Measurements from ENCODE around the gene CFD. TPM values are rescaled to one million over a fixed set of nuclear protein-coding genes. Genes with fewer than 3 reads are reported as not detected.

The CFD gene
- polyA plus RNA-seq, 1 donor = 4.1 TPM

DNA sequence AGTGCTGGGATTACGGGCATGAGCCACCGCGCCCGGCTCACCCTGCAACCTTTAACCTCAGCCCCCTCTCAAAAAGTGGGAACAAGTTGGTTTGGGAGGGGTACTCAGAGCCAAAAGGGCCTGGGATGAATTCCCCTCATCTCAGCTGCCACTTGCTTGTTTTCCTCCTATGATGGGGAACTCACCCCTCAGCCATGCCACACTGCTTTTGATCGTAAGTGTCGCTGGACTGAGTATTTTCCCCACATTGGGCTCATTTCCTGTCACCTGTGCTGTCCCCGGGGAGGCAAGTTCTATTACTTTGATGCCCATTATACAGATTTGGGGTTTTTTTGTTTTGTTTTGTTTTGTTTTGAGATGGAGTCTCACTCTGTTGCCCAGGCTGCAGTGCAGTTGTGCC is 47.0 kb downstream of the CFD start:
- no peak for DNase-seq

DNA sequence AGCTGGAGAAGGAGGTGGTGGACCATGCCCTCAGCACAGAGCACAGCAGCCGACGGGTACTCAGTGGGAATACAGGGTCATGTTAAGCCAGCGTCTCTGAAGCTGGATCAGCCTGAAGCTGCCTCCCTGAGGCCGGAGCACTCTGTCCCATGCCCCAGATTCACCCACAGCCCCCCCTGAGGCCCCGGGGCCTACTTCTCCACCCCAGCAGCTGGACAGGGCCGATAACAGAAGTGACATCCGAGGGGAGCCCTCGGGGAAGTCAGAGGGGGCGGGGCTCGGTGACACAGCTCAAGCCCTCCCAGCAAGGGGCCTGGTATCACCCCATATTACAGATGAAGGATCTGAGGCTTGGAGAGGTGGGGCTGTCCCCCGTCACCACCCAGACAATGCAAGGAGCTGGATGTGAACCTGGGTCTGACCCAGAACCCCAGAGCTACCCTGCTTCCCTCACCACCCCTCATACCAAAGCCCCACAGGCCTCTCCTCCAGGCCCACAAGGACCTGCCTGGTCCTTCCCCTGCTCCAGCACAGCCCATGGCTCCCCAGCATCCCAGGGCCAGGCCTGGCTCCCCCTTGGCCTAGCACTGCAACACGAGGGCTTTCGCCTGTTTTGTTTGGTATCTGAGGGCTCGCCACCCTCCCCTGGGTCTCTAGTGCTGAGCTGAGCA is 47.9 kb downstream of the CFD start:
- DNase-seq = no peak

DNA sequence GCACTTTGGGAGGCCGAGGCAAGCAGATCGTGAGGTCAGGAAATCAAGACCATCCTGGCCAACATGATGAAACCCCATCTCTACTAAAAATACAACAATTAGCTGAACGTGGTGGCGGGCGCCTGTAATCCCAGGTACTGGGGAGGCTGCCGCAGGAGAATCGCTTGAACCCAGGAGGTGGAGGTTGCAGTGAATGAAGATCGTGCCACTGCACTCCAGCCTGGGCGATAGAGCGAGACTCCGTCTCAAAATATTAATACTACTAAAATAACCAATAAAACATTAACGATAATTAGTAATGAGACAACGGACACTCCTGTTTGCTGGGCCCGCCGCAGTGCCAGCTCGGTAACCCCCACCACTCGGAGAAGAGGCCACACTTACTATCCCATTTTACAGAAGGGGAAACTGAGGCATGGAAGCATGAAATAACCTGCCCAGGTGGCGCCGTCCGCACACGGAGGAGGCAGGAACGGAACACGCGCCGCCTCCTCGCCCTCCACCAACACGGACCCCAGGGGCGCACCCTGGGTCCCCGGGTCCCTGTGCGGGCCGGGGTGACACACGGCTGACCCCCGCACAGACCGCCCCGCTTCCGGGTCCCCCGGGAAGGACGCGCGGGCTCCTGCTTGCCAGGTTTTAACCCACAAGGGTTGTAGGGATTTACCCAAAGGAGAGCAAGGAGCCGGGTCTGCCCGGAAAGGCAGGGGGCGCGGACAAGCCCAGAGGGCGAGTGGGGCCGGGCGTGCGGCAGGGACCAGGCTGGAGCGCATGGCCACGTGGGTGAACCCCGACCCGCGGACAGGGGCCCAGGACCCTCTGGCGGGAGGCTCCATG is 52.0 kb downstream of the CFD start:
- no peak for DNase-seq

DNA sequence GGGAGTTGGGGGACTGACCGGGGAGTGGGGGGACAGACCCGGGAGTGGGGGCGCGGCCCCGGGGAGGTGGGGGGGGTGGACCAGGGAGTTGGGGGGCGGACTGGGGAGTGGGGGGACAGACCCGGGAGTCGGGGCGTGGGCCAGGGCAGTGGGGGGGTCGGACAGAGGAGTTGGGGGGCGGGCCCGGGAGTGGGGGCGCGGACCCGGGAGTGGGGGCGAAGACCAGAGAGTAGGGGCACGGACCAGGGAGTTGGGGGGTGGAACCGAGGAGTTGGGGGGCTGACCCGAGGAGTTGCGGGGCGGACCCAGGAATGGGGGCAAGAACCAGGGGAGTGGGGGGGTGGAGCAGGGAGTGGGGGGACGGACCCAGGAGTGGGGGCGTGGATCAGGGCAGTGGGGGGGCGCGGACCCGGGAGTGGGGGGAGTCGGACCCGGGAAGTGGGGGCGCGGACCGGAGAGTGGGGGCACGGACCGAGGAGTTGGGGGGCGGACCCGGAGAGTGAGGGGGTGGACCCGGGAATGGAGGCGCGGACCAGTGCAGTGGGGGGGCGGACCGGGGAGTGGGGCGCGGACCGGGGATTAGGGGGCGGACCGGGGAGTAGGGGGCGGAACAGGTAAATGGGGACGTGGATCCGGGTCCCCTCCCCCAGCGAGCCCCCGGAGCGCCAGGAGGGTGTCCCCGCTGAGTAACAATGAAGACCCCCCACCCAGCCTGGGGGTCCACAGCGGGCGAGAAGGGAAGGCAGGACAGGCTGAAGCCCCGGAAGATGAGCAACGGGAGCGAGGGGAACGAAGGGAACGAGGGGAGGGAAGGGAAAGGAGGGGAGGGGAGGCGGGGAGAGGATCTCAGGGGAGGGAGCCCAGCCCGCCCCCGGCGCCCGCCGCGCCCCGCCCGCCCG is 53.0 kb downstream of the CFD start:
- no peak for DNase-seq

Other genes starting within 250 kb of the CFD start
- gene POLRMT, start 226.1 kb upstream of the CFD start, polyA plus RNA-seq (ENCODE audit: insufficient read length) = 36.0 TPM
- gene FGF22, start 219.8 kb upstream of the CFD start, polyA plus RNA-seq (ENCODE audit: insufficient read length) = 0.28 TPM
- 32.3 TPM for gene RNF126, start 196.4 kb upstream of the CFD start, polyA plus RNA-seq (ENCODE audit: insufficient read length)
- 17.9 TPM for gene FSTL3, start 183.3 kb upstream of the CFD start, polyA plus RNA-seq (ENCODE audit: insufficient read length)
- 0.32 TPM for gene PRSS57, start 164.2 kb upstream of the CFD start, polyA plus RNA-seq (ENCODE audit: insufficient read length)
- 47.0 TPM for gene PALM, start 150.7 kb upstream of the CFD start, polyA plus RNA-seq (ENCODE audit: insufficient read length)
- 0.21 TPM for gene MISP, start 108.6 kb upstream of the CFD start, polyA plus RNA-seq (ENCODE audit: insufficient read length)
- 127 TPM for gene PTBP1, start 62.2 kb upstream of the CFD start, polyA plus RNA-seq (ENCODE audit: insufficient read length)
- gene PLPPR3, start 37.7 kb upstream of the CFD start, polyA plus RNA-seq (ENCODE audit: insufficient read length) = not detected
- 3.2 TPM for gene AZU1, start 31.8 kb upstream of the CFD start, polyA plus RNA-seq (ENCODE audit: insufficient read length)
- 6.1 TPM for gene PRTN3, start 18.7 kb upstream of the CFD start, polyA plus RNA-seq (ENCODE audit: insufficient read length)
- 0.89 TPM for gene ELANE, start 7.4 kb upstream of the CFD start, polyA plus RNA-seq (ENCODE audit: insufficient read length)
- gene MED16, start 33.5 kb downstream of the CFD start, polyA plus RNA-seq (ENCODE audit: insufficient read length) = 49.8 TPM
- not detected for gene RNU6-9, start 33.8 kb downstream of the CFD start, polyA plus RNA-seq (ENCODE audit: insufficient read length)
- 28.6 TPM for gene R3HDM4, start 53.6 kb downstream of the CFD start, polyA plus RNA-seq (ENCODE audit: insufficient read length)
- gene KISS1R, start 57.7 kb downstream of the CFD start, polyA plus RNA-seq (ENCODE audit: insufficient read length) = not detected
- 17.3 TPM for gene ARID3A, start 66.4 kb downstream of the CFD start, polyA plus RNA-seq (ENCODE audit: insufficient read length)
- 39.3 TPM for gene WDR18, start 124.7 kb downstream of the CFD start, polyA plus RNA-seq (ENCODE audit: insufficient read length)
- 0.22 TPM for gene GRIN3B, start 140.8 kb downstream of the CFD start, polyA plus RNA-seq (ENCODE audit: insufficient read length)
- 94.8 TPM for gene TMEM259, start 161.5 kb downstream of the CFD start, polyA plus RNA-seq (ENCODE audit: insufficient read length)
- gene RNU6-2, start 161.9 kb downstream of the CFD start, polyA plus RNA-seq (ENCODE audit: insufficient read length) = not detected
- 58.2 TPM for gene CNN2, start 166.9 kb downstream of the CFD start, polyA plus RNA-seq (ENCODE audit: insufficient read length)
- gene ABCA7, start 180.4 kb downstream of the CFD start, polyA plus RNA-seq (ENCODE audit: insufficient read length) = 27.8 TPM
- gene ARHGAP45, start 207.5 kb downstream of the CFD start, polyA plus RNA-seq (ENCODE audit: insufficient read length) = 9.8 TPM
- gene POLR2E, start 235.7 kb downstream of the CFD start, polyA plus RNA-seq (ENCODE audit: insufficient read length) = 121 TPM
- 152 TPM for gene GPX4, start 244.3 kb downstream of the CFD start, polyA plus RNA-seq (ENCODE audit: insufficient read length)

Data from hindlimb muscle (tissue), 1 donor.